ENCODE data around the gene ABCC1. TPM values are rescaled to one million over a fixed set of nuclear protein-coding genes. Genes with fewer than 3 reads are reported as not detected.

The ABCC1 gene
- polyA plus RNA-seq, 1 donor (not counting 4 experiments of a cell fraction or from before 2014, with no cell fraction given) = 19.4 TPM

DNA sequence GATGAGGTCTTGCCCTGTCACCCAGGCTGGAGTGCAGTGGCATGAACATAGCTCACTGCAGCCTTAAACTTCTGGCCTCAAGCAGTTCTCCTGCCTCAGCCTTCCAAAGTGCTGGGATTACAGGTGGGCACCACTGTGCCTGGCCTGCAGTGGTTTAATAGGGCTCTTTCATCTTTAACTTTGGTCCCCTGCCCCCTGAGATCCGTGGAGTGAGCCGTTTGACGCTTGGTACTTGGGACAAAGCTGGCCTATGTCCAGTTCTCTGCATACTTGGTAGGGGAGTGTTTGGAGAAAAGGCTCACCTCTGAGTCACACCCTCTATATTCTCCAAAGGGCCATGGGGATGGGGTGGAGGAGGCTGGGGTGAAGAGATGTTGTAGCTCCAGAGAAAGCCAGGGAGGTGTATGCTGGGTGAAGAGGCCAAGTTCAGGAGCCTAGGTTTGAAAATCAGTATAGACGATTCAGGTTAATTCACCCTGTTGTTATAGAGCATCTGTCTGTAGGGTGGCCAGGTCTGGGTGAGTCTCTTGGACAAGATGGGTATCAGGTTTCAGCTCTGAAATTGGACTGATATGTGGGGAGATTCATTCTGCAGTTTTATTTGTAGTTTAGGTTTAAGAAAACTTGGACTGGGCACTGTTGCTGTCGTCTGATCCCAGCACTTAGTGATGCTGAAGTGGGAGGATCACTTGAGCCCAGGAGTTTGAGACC, 17.6 kb downstream of the ABCC1 start:
- Histone ChIP-seq H4K20me1 (ENCODE audit: control insufficient read depth, extremely low read depth, insufficient read depth, low read length) (peaks cover 3% of the 10 kb centered on the region), H3K4me2 (ENCODE audit: control insufficient read depth, extremely low read depth, insufficient read depth, low read depth, low read length) (peak overlapping the region; percentile 43), H3K9ac (ENCODE audit: control insufficient read depth, extremely low read depth, insufficient read depth, low read length) (peak overlapping the region; percentile 14), H3K79me2 (ENCODE audit: control insufficient read depth, insufficient read depth, low read length) (peaks cover 76% of the 10 kb centered on the region), H2AFZ (ENCODE audit: control insufficient read depth, low read length) (no peak overlapping the region), H3K4me1 (ENCODE audit: control insufficient read depth, extremely low read depth, insufficient read depth, low read length) (peaks cover 18% of the 10 kb centered on the region), H3K27me3 (ENCODE audit: control insufficient read depth, extremely low read depth, insufficient read depth, low read length) (no peaks in the 10 kb centered on the region), H3K4me3 (ENCODE audit: control insufficient read depth in 2 of 3, extremely low read depth in 1 of 3, insufficient read depth in 2 of 3, low read depth in 1 of 3, low read length in 3 of 3) (peak overlapping the region in 2 of 3 experiments; percentile 5 to 42), H3K27ac (ENCODE audit: control insufficient read depth, insufficient read depth, low read length) (peak overlapping the region; percentile 47), H3K36me3 (ENCODE audit: control insufficient read depth in 2 of 2, extremely low read depth in 1 of 2, insufficient read depth in 2 of 2, low read length in 2 of 2) (peaks cover 0 to 3% of the 10 kb centered on the region in 2 experiments), H3K9me1 (ENCODE audit: control insufficient read depth, extremely low read depth, insufficient read depth, low read length) (no peaks in the 10 kb centered on the region), H3K9me3 (ENCODE audit: control insufficient read depth, low read depth, low read length) (no peaks in the 10 kb centered on the region)
- TF ChIP-seq EZH2 (IDR thresholded peaks at IDR 0.05; ENCODE audit: low read length) = no peak
- TF ChIP-seq, protein P1, sequence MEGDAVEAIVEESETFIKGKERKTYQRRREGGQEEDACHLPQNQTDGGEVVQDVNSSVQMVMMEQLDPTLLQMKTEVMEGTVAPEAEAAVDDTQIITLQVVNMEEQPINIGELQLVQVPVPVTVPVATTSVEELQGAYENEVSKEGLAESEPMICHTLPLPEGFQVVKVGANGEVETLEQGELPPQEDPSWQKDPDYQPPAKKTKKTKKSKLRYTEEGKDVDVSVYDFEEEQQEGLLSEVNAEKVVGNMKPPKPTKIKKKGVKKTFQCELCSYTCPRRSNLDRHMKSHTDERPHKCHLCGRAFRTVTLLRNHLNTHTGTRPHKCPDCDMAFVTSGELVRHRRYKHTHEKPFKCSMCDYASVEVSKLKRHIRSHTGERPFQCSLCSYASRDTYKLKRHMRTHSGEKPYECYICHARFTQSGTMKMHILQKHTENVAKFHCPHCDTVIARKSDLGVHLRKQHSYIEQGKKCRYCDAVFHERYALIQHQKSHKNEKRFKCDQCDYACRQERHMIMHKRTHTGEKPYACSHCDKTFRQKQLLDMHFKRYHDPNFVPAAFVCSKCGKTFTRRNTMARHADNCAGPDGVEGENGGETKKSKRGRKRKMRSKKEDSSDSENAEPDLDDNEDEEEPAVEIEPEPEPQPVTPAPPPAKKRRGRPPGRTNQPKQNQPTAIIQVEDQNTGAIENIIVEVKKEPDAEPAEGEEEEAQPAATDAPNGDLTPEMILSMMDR (optimal IDR thresholded peaks at IDR 0.05 in 1 of 3, IDR thresholded peaks at IDR 0.05 in 1 of 3, conservative IDR thresholded peaks at IDR 0.05 in 1 of 3; ENCODE audit: extremely low read depth in 1 of 3, insufficient read depth in 2 of 3, low read length in 3 of 3) = no peak
- dilution Hi-C loops (cut with MboI; ENCODE audit: extremely low pct_ligation_motif_present, low sequenced_read_pairs) = no loop called here
- peak; percentile 81 for FAIRE-seq
- peak; percentile 41 for DNase-seq (ENCODE audit: low read depth, low spot score)

DNA sequence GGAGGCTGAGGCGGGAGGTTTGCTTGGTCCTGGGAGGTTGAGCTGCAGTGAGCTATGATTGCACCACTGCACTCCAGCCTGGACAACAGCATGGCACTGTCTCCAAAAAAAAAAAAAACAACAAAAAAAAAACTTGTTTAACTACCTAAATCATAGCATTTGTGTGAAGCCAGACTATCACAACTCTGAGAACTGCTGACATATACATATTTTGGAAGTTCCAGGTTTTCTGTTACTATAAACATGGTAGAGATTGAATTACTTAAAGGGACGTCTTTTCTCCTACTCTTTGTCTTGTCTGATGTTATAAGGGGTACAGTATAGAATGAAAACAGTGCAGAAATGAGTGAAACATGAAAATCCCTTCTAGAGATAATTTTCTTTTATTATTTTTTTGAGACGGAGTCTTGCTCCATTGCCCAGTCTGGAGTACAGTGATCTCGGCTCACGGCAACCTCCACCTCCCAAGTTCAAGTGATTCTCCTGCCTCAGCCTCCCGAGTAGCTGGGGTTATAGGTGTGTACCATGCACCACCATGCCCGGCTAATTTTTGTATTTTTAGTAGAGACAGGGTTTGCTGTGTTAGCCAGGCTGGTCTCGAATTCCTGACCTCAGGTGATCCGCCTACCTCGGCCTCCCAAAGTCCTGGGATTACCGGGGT, 18.4 kb downstream of the ABCC1 start:
- TF ChIP-seq, protein P1 (optimal IDR thresholded peaks at IDR 0.05 in 1 of 3, IDR thresholded peaks at IDR 0.05 in 1 of 3, conservative IDR thresholded peaks at IDR 0.05 in 1 of 3; ENCODE audit: extremely low read depth in 1 of 3, insufficient read depth in 2 of 3, low read length in 3 of 3) = no peak
- no peak for TF ChIP-seq EZH2 (IDR thresholded peaks at IDR 0.05; ENCODE audit: low read length)
- H3K36me3 ChIP-seq (ENCODE audit: control insufficient read depth in 2 of 2, extremely low read depth in 1 of 2, insufficient read depth in 2 of 2, low read length in 2 of 2) = peaks cover 0 to 3% of the 10 kb centered on the region in 2 experiments
- dilution Hi-C loops (cut with MboI; ENCODE audit: extremely low pct_ligation_motif_present, low sequenced_read_pairs) = no loop called here
- peaks cover 2% of the 10 kb centered on the region for H3K9me3 ChIP-seq (ENCODE audit: control insufficient read depth, low read depth, low read length)
- no peak overlapping the region for H3K9ac ChIP-seq (ENCODE audit: control insufficient read depth, extremely low read depth, insufficient read depth, low read length)
- H3K4me1 ChIP-seq (ENCODE audit: control insufficient read depth, extremely low read depth, insufficient read depth, low read length) = peaks cover 18% of the 10 kb centered on the region
- no peak overlapping the region for H3K4me3 ChIP-seq (ENCODE audit: control insufficient read depth in 2 of 3, extremely low read depth in 1 of 3, insufficient read depth in 2 of 3, low read depth in 1 of 3, low read length in 3 of 3)
- H3K4me2 ChIP-seq (ENCODE audit: control insufficient read depth, extremely low read depth, insufficient read depth, low read depth, low read length) = no peak overlapping the region
- peaks cover 77% of the 10 kb centered on the region for H3K79me2 ChIP-seq (ENCODE audit: control insufficient read depth, insufficient read depth, low read length)
- no peak for FAIRE-seq
- no peak overlapping the region for H2AFZ ChIP-seq (ENCODE audit: control insufficient read depth, low read length)
- DNase-seq (ENCODE audit: low read depth, low spot score) = no peak
- no peaks in the 10 kb centered on the region for H3K27me3 ChIP-seq (ENCODE audit: control insufficient read depth, extremely low read depth, insufficient read depth, low read length)
- H4K20me1 ChIP-seq (ENCODE audit: control insufficient read depth, extremely low read depth, insufficient read depth, low read length) = peaks cover 3% of the 10 kb centered on the region
- H3K27ac ChIP-seq (ENCODE audit: control insufficient read depth, insufficient read depth, low read length) = no peak overlapping the region
- no peaks in the 10 kb centered on the region for H3K9me1 ChIP-seq (ENCODE audit: control insufficient read depth, extremely low read depth, insufficient read depth, low read length)
